Fibroblast of villous mesenchyme (primary cell): Measurements from ENCODE around the gene BCO2. TPM values are rescaled to one million over a fixed set of nuclear protein-coding genes. Genes with fewer than 3 reads are reported as not detected.

Source experiments
- DNase-seq: peaks from one replicate; pipeline ENCODE4 v3.0.0-alpha.2; 2010; ENCODE audit warnings: low read depth
- H3K4me3 ChIP-seq: 2 replicates; pipeline ENCODE4 v1.5.1; 2011; ENCODE audit warnings: low read depth, mild to moderate bottlenecking, low read length
- total RNA-seq: library from RNA; depleted of rRNA; stranded (reverse); fragments of >200 nt; gene quantifications from 2 replicates; pipeline ENCODE4 v1.2.3, GENCODE V29; 2012
- TF ChIP-seq, protein P1 (sequence below): IDR thresholded peaks from 2 replicates; pipeline ENCODE4 v1.5.1; 2012; ENCODE audit warnings: low read depth, mild to moderate bottlenecking, low read length; ENCODE audit not compliant: insufficient read depth

BCO2 gene
- total RNA-seq, 1 donor, result 3.0 TPM

DNA sequence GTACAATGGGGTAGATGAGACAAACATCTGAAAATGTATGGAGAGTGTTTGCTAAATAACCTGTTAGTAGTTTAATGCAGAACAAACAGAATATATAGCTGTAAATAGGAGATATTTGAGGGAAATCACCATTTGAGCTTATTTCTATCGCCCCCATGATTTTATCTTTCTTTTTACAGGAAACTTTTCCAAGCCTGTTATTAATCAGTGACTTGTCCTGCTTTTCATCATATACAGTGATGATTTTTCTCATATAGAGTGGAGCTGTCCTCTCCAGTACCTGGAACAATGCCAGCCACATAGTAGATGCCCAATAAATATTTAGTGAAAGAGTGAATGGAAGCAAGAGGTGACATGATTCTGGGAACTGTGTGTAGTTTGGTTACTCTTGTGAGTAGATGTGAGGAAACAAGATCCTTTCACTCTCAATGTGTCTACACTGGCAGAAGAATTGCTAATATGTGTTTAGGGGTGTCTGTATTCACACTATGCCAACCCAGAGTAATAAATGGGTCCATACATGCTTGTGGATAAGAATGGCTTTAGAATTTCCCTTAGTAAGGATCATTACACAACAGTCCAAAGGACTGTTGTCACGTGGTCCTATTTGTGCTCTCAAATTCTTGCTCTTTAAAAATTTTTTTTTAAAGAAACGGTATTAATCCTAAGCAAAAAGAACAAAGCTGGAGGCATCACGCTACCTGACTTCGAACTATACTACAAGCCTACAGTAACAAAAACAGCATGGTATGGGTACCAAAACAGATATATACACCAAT is 48.6 kb downstream of the BCO2 start:
- no peak overlapping the region for H3K4me3 ChIP-seq
- TF ChIP-seq, protein P1, sequence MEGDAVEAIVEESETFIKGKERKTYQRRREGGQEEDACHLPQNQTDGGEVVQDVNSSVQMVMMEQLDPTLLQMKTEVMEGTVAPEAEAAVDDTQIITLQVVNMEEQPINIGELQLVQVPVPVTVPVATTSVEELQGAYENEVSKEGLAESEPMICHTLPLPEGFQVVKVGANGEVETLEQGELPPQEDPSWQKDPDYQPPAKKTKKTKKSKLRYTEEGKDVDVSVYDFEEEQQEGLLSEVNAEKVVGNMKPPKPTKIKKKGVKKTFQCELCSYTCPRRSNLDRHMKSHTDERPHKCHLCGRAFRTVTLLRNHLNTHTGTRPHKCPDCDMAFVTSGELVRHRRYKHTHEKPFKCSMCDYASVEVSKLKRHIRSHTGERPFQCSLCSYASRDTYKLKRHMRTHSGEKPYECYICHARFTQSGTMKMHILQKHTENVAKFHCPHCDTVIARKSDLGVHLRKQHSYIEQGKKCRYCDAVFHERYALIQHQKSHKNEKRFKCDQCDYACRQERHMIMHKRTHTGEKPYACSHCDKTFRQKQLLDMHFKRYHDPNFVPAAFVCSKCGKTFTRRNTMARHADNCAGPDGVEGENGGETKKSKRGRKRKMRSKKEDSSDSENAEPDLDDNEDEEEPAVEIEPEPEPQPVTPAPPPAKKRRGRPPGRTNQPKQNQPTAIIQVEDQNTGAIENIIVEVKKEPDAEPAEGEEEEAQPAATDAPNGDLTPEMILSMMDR, result no peak
- DNase-seq, result no peak

- TF ChIP-seq, protein P1, result no peak
- peak overlapping the region; percentile 87 for H3K4me3 ChIP-seq
- peak; percentile 88 for DNase-seq
These were observed 50.4 kb downstream of the BCO2 start for GRCh38 chr11:112225753-112226061.

DNA sequence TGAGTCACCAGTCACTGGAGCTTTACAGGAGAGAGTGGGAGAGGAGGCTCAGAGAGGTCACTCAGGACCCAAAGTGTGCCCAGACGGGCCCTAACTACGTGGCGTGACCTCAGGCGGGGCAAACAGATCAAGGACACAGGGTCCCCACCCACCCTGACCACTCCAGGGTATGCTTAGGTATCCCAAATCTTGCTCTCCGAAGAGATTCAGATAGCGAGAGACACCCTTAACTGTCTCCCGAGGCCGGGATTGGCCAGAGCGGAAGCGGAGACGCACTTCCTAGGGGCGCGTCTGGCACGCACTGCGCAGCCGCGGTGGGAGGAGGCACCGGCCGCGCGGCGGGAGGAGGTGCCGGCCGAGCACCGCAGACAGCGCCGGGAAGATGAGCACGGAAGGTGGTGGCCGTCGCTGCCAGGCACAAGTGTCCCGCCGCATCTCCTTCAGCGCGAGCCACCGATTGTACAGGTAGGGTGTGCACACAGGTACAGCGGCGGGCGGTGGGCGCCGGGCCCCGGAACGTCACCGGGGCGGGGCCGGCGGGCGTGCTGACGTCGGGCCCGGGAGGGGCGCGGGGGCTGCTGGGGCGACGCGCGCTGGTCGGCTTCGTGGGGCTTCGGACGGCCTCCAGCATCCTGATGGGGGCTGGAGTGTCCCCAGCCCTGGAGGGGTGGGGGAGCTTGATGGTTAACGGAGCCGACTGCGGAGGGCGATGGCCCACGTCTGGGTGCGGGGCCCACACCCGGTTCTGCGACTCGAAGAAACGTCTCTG is 50.9 kb downstream of the BCO2 start, which contains the start of gene PTS:
PTS (plus strand) TSS at position 367 of the 769 bp plus-strand sequence; CDS start at position 383, 16 bp downstream.
- peak within 1 kb of the TSS; percentile 87 for H3K4me3 ChIP-seq
- TF ChIP-seq, protein P1, result no peak
- peak; percentile 89 for DNase-seq

DNA sequence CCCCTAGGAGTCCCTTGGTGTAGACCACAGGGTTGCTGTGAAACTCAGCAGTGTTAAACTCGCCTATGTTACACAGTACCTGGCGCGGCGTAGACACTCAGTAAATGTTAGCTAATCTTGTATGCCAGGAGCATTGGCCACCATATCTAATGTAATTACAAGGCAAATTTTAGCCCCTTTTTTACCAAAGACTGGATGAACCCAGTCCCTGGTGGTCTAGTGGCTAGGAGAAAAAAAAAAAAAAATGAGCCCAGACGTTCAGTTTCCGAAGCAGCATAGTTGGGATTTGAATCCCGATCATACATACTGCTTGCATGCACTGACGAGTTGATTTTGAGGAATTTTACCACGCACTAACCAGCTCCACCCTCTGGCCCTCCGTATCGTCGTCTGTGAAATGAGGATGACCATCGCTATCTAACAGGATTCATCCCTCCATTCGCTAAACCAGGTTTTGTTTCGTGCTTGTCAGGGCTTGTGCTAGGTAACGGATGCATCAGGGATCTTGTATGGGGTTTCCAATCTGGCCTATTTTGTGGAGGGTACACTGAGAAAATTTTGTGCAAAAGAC is 51.6 kb downstream of the BCO2 start:
- TF ChIP-seq, protein P1, result no peak
- peak; percentile 57 for DNase-seq
- H3K4me3 ChIP-seq, result peak overlapping the region; percentile 87

- TF ChIP-seq, protein P1, result no peak
- peak overlapping the region; percentile 87 for H3K4me3 ChIP-seq
- no peak for DNase-seq
These were observed 52.2 kb downstream of the BCO2 start for GRCh38 chr11:112227471-112227870.

GRCh38 chr11:112228706-112229105 is 53.4 kb downstream of the BCO2 start:
- TF ChIP-seq, protein P1, result no peak
- no peak for DNase-seq
- no peak overlapping the region for H3K4me3 ChIP-seq
